Measurements from ENCODE around the gene CRYBG1.

GRCh38 chr6:106446287-106446885 is 85.9 kb downstream of the CRYBG1 start:
- TF ChIP-seq, protein P1, sequence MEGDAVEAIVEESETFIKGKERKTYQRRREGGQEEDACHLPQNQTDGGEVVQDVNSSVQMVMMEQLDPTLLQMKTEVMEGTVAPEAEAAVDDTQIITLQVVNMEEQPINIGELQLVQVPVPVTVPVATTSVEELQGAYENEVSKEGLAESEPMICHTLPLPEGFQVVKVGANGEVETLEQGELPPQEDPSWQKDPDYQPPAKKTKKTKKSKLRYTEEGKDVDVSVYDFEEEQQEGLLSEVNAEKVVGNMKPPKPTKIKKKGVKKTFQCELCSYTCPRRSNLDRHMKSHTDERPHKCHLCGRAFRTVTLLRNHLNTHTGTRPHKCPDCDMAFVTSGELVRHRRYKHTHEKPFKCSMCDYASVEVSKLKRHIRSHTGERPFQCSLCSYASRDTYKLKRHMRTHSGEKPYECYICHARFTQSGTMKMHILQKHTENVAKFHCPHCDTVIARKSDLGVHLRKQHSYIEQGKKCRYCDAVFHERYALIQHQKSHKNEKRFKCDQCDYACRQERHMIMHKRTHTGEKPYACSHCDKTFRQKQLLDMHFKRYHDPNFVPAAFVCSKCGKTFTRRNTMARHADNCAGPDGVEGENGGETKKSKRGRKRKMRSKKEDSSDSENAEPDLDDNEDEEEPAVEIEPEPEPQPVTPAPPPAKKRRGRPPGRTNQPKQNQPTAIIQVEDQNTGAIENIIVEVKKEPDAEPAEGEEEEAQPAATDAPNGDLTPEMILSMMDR (optimal IDR thresholded peaks at IDR 0.05 in 1 of 3, IDR thresholded peaks at IDR 0.05 in 1 of 3, conservative IDR thresholded peaks at IDR 0.05 in 1 of 3; ENCODE audit: extremely low read depth in 1 of 3, insufficient read depth in 2 of 3, low read length in 3 of 3): peak in 2 of 3 experiments; percentile 10 to 28
- TF ChIP-seq EZH2 (IDR thresholded peaks at IDR 0.05; ENCODE audit: low read length): no peak
